Measurements from ENCODE around the gene CRIP2.

The CRIP2 gene

DNA sequence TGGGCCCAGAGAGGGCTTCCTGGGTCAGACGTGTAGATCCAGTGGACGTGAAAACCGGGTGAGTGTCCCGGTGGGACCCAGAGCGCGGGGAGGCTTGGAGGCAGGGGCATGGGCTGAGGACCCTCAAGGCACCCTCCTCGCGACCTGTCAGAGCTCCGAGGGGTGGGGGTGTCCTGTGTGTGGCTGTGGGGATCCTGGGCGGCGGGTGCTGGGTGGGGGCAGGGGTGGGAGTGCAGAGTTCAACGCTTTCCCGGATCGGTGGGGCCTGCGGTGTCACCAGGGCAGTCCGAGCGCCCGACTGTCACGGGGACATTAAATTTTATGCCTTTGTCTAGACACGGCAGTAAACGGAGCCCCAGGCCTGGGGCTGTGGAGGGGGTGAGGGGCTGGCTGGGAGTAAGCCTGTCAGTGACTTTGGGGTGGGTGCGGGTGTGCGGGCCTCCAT lies 52.8 kb downstream of the CRIP2 start:
- DNase-seq (ENCODE audit: low spot score), result no peak

GRCh38 chr14:105527826-105528585 lies 53.4 kb downstream of the CRIP2 start:
- peak; percentile 36 for DNase-seq (ENCODE audit: low spot score)

GRCh38 chr14:105528586-105529318 lies 54.1 kb downstream of the CRIP2 start:
- DNase-seq (ENCODE audit: low spot score), result no peak

- DNase-seq (ENCODE audit: low spot score), result no peak
Measured at GRCh38 chr14:105529319-105529568, 54.6 kb downstream of the CRIP2 start.

All from SK-N-DZ (cell line).